Prostate gland (tissue), 2 donors: ENCODE results near the gene GPC5.

ENCODE experiments used
- POLR2A ChIP-seq: fragments of 450-650 bp; IDR thresholded peaks from one replicate; pipeline ENCODE4 v1.6.1; 2016; ENCODE audit warnings: antibody characterized with exemption, mild to moderate bottlenecking
- POLR2AphosphoS5 ChIP-seq: sonication (generic); formaldehyde crosslinking; IDR thresholded peaks from one replicate; pipeline ENCODE4 v1.6.1; 2017; ENCODE audit warnings: antibody characterized with exemption
- TF ChIP-seq, protein P1 (sequence below), 4 experiments: fragments of 200-600 bp in 2 of 4; fragments of 450-650 bp in 2 of 4; sonication (generic) in 2 of 4; IDR thresholded peaks; 1 replicate in 3 of 4; 2 replicates in 1 of 4; pipeline ENCODE4 v1.5.1; 2016 to 2019; ENCODE audit warnings: antibody characterized with exemption in 4 of 4, mild to moderate bottlenecking in 2 of 4, moderate library complexity in 2 of 4

DNA sequence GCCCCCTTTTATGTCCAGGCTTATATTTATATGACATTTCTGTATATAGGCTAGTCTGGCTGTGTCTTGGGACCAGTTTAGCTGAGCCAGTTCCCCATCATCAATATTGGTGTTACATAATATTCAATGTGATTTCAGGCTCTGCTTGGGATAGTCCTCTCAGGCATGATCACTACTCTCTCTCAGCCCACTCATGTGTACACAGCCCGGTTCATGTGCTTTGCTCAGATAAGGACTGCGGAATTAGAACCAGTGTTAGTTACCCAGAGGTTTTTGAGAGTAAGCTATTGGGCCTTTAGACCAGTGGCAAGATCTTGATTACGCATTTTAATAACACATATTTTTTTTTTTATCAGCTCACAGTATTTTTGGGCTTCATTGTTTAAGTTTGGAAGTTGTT is 219.9 kb downstream of the GPC5 start:
- TF ChIP-seq, protein P1, sequence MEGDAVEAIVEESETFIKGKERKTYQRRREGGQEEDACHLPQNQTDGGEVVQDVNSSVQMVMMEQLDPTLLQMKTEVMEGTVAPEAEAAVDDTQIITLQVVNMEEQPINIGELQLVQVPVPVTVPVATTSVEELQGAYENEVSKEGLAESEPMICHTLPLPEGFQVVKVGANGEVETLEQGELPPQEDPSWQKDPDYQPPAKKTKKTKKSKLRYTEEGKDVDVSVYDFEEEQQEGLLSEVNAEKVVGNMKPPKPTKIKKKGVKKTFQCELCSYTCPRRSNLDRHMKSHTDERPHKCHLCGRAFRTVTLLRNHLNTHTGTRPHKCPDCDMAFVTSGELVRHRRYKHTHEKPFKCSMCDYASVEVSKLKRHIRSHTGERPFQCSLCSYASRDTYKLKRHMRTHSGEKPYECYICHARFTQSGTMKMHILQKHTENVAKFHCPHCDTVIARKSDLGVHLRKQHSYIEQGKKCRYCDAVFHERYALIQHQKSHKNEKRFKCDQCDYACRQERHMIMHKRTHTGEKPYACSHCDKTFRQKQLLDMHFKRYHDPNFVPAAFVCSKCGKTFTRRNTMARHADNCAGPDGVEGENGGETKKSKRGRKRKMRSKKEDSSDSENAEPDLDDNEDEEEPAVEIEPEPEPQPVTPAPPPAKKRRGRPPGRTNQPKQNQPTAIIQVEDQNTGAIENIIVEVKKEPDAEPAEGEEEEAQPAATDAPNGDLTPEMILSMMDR (IDR thresholded peaks at IDR 0.05) = no peak
- TF ChIP-seq POLR2A (no peak), POLR2AphosphoS5 (no peak)
